IMR-90 (cell line): Measurements from ENCODE around the gene C2orf80. TPM values are rescaled to one million over a fixed set of nuclear protein-coding genes. Genes with fewer than 3 reads are reported as not detected.

Source experiments
- ATAC-seq: fragments of 200-7000 bp; cut with Tn5 transposase; 2 replicates; pipeline ENCODE4 v1.9.1; 2020; ENCODE audit warnings: low read depth, mild to moderate bottlenecking, moderate library complexity
- BruUV-seq: library from RNA; stranded (reverse); fragments of 400-500 nt; replicated peaks from 2 replicates; lab custom pipeline; 2021; lab: Mats Ljungman, UMichigan
- CTCF ChIA-PET: fragments of 300-600 bp; formaldehyde crosslinking; extraction: SDS; loops from one replicate; lab custom pipeline; 2021; ENCODE audit warnings: antibody characterized with exemption; lab: Yijun Ruan, JAX
- POLR2A ChIA-PET: fragments of 300-600 bp; sonication (Branson Sonifier 250); formaldehyde crosslinking; loops from one replicate; lab custom pipeline; 2022; ENCODE audit warnings: antibody characterized with exemption; ENCODE audit not compliant: unreplicated experiment; lab: Charles Lee
- DNase-seq: peaks from one replicate; pipeline ENCODE4 v3.0.0; 2013
- H2AFZ ChIP-seq: replicated peaks from 2 replicates; pipeline ENCODE3; 2013; ENCODE audit warnings: low read length, mild to moderate bottlenecking; ENCODE audit not compliant: poor library complexity
- H2AK5ac ChIP-seq: 2 replicates; pipeline ENCODE4 v1.6.1; 2013; ENCODE audit warnings: low read depth, low read length, inconsistent platforms
- H2AK9ac ChIP-seq: replicated peaks from 2 replicates; pipeline ENCODE3; 2013; ENCODE audit warnings: mild to moderate bottlenecking, low read depth, low read length, moderate library complexity; ENCODE audit not compliant: poor library complexity
- H2BK120ac ChIP-seq: 2 replicates; pipeline ENCODE4 v1.6.1; 2013; ENCODE audit warnings: low read depth, low read length, inconsistent platforms
- H2BK15ac ChIP-seq: 3 replicates; pipeline ENCODE4 v1.6.1; 2013; ENCODE audit warnings: low read depth, low read length, inconsistent platforms
- H2BK20ac ChIP-seq: 2 replicates; pipeline ENCODE4 v1.6.1; 2013; ENCODE audit warnings: low read depth, mild to moderate bottlenecking, inconsistent platforms, low read length, moderate library complexity
- H2BK5ac ChIP-seq: 2 replicates; pipeline ENCODE4 v1.6.1; 2013; ENCODE audit warnings: mild to moderate bottlenecking, low read depth, low read length, inconsistent platforms; ENCODE audit not compliant: poor library complexity, severe bottlenecking
- H3K14ac ChIP-seq: replicated peaks from 2 replicates; pipeline ENCODE4 v1.6.1; 2013; ENCODE audit warnings: low read depth, low read length, inconsistent platforms
- H3K18ac ChIP-seq: 2 replicates; pipeline ENCODE4 v1.6.1; 2013; ENCODE audit warnings: low read depth, low read length, control low read depth
- H3K23ac ChIP-seq: 2 replicates; pipeline ENCODE4 v1.6.1; 2013; ENCODE audit warnings: low read depth, low read length, inconsistent platforms
- H3K27ac ChIP-seq: 2 replicates; pipeline ENCODE4 v1.5.1; 2013; ENCODE audit warnings: mild to moderate bottlenecking, control low read depth, low read length; ENCODE audit not compliant: insufficient read depth
- H3K27me3 ChIP-seq: 2 replicates; pipeline ENCODE4 v1.6.1; 2013; ENCODE audit warnings: low read length; ENCODE audit not compliant: control insufficient read depth, insufficient read depth
- H3K36me3 ChIP-seq: 2 replicates; pipeline ENCODE4 v1.6.1; 2013; ENCODE audit warnings: low read length, mixed read lengths; ENCODE audit not compliant: control insufficient read depth, insufficient read depth
- H3K4ac ChIP-seq: 2 replicates; pipeline ENCODE4 v1.6.1; 2013; ENCODE audit warnings: low read depth, low read length, inconsistent platforms
- H3K4me1 ChIP-seq: 2 replicates; pipeline ENCODE4 v1.6.1; 2013; ENCODE audit warnings: low read length, mixed read lengths; ENCODE audit not compliant: control insufficient read depth, insufficient read depth
- H3K4me2 ChIP-seq: 2 replicates; pipeline ENCODE4 v1.6.1; 2013; ENCODE audit warnings: low read depth, mild to moderate bottlenecking, control low read depth, low read length, moderate library complexity
- H3K4me3 ChIP-seq: 2 replicates; pipeline ENCODE4 v1.5.1; 2013; ENCODE audit warnings: low read depth, mild to moderate bottlenecking, control low read depth, low read length, moderate library complexity; ENCODE audit not compliant: insufficient read depth
- H3K56ac ChIP-seq: 2 replicates; pipeline ENCODE4 v1.6.1; 2013; ENCODE audit warnings: low read length, inconsistent platforms; ENCODE audit not compliant: insufficient read depth; ENCODE audit errors: extremely low read depth
- H3K79me1 ChIP-seq, 2 experiments: 2 replicates each; pipeline ENCODE4 v1.6.1; 2013; ENCODE audit warnings: low read length in 2 of 2, inconsistent platforms in 1 of 2, low read depth in 1 of 2
- H3K9ac ChIP-seq: 2 replicates; pipeline ENCODE4 v1.6.1; 2013; ENCODE audit warnings: low read depth, low read length, control low read depth
- H3K9me1 ChIP-seq: 2 replicates; pipeline ENCODE4 v1.6.1; 2013; ENCODE audit warnings: low read length, inconsistent platforms; ENCODE audit not compliant: insufficient read depth
- H3K9me3 ChIP-seq: 2 replicates; pipeline ENCODE4 v1.6.1; 2013; ENCODE audit warnings: low read length; ENCODE audit not compliant: control insufficient read depth, insufficient read depth
- H4K20me1 ChIP-seq: 2 replicates; pipeline ENCODE4 v1.6.1; 2013; ENCODE audit warnings: low read length, inconsistent platforms; ENCODE audit not compliant: insufficient read depth
- H4K5ac ChIP-seq: 2 replicates; pipeline ENCODE4 v1.6.1; 2013; ENCODE audit warnings: mild to moderate bottlenecking, low read depth, low read length, control low read depth
- H4K8ac ChIP-seq, 2 experiments: 2 replicates each; pipeline ENCODE4 v1.6.1; 2013; ENCODE audit warnings: low read depth in 2 of 2, low read length in 2 of 2, control low read depth in 1 of 2, inconsistent platforms in 1 of 2
- H4K91ac ChIP-seq: 2 replicates; pipeline ENCODE4 v1.6.1; 2013; ENCODE audit warnings: low read depth, low read length, inconsistent platforms; ENCODE audit not compliant: insufficient read depth
- CHD1 ChIP-seq: IDR thresholded peaks from 2 replicates; pipeline ENCODE4 v1.6.1; 2012; ENCODE audit warnings: low read depth, low read length, improper control_type of control experiment
- MXI1 ChIP-seq: IDR thresholded peaks from 2 replicates; pipeline ENCODE4 v1.6.1; 2012; ENCODE audit warnings: low read depth, mild to moderate bottlenecking, low read length, moderate library complexity, borderline replicate concordance
- WGBS, 2 experiments: methylation state at CpG; one replicate each; pipeline versions ENCODE4 v1.1.5 to v1.1.7; 2013; ENCODE audit warnings: missing lambda C conversion rate in 2 of 2; ENCODE audit not compliant: insufficient read length in 1 of 2; ENCODE audit errors: extremely low coverage in 2 of 2; 5-methylcytosine and 5-hydroxymethylcytosine counted together
- dilution Hi-C: fragments of 300-500 bp; cut with HindIII; formaldehyde crosslinking; loops from one replicate; pipeline ENCODE4 v1.14.3; 2018; ENCODE audit warnings: low sequenced_read_pairs; ENCODE audit not compliant: unreplicated experiment
- in situ Hi-C: fragments of 300-500 bp; cut with MboI; formaldehyde crosslinking; loops from 3 replicates; pipeline ENCODE4 v1.14.3; 2019; ENCODE audit warnings: low sequenced_read_pairs, inconsistent platforms, mixed read lengths
- intact Hi-C: fragments of 100-400 bp; cut with micrococcal nuclease; formaldehyde crosslinking; loops from 2 replicates; pipeline ENCODE4 v1.10.0; 2022
- polyA plus RNA-seq, 3 experiments: library from polyadenylated mRNA; depleted of rRNA; stranded (reverse); fragments of >200 nt; gene quantifications; 2 replicates each; pipeline ENCODE4 v1.2.3, GENCODE V29; 2012; ENCODE audit warnings: low replicate concordance in 1 of 3
- total RNA-seq: library from RNA; depleted of rRNA; stranded (reverse); fragments of >200 nt; gene quantifications from 2 replicates; pipeline ENCODE4 v1.2.3, GENCODE V29; 2012

Gene C2orf80
- total and polyA plus RNA-seq, 2 of the 4 experiments (the other 2 are of a cell fraction), result not detected

DNA sequence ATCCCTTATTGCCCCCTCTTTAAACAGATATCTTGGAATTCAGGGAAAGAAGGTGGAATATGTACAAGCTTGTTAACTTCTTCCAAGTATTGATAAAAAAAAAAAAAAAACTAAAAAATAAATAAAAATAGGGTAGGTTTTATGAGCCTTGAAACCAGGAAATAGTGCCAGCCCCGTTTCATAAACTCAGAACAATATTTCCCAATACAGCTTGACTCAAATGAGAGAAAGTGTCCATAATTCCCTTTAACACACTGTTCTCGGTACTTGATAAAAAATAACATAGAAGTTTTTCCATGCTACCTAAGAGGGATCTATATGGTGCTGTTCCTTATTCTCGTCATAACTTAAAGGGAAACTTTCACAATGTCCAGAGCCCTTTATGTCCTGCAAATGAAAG is 17.9 kb upstream of the C2orf80 start:
- WGBS, 2 experiments, result no CpG with 5 or more reads among the region's 3 CpGs
- Histone ChIP-seq H4K8ac (no peak overlapping the region), H2AK5ac (no peak overlapping the region), H3K4me3 (no peak overlapping the region), H3K79me1 (no peaks in the 10 kb centered on the region), H3K23ac (no peak overlapping the region), H4K20me1 (no peaks in the 10 kb centered on the region), H3K4me1 (no peaks in the 10 kb centered on the region), H3K36me3 (no peaks in the 10 kb centered on the region), H3K9me1 (no peaks in the 10 kb centered on the region), H2AFZ (no peak overlapping the region), H3K56ac (no peak overlapping the region), H4K5ac (no peak overlapping the region), H2BK120ac (no peak overlapping the region), H3K18ac (no peak overlapping the region), H3K9ac (no peak overlapping the region), H2BK20ac (no peak overlapping the region), H3K14ac (no peak overlapping the region), H3K4ac (no peak overlapping the region), H3K4me2 (no peak overlapping the region), H2BK5ac (no peak overlapping the region), H4K91ac (no peak overlapping the region), H3K27ac (no peak overlapping the region), H3K27me3 (no peaks in the 10 kb centered on the region; the same call in 1 of the 2 replicates), H2AK9ac (no peak overlapping the region), H3K9me3 (no peaks in the 10 kb centered on the region), H2BK15ac (no peak overlapping the region)
- ChIA-PET CTCF (interaction anchor here (1.5 kb wide), 1 partner anchor 32 kb away, joined by 5 read pairs; no protein-coding TSS in a partner anchor), POLR2A (no interaction called here)
- DNase-seq, result no peak
- dilution Hi-C loops (no loop called here), intact Hi-C loops (no loop called here), in situ Hi-C loops (no loop called here)
- BruUV-seq, result no TSS peak
- no peak for TF ChIP-seq CHD1
- TF ChIP-seq MXI1, result no peak
- ATAC-seq, result no peak
